ENCODE results near the gene SYT12.
A peak's percentile ranks its signal among the peaks of the same experiment; 100 is the strongest.

Gene SYT12

GRCh38 chr11:67054346-67054835 is 31.5 kb downstream of the SYT12 start:
- Histone ChIP-seq H3K27ac (ENCODE audit: insufficient read depth, low read depth, low read length, poor library complexity, severe bottlenecking) (no peak overlapping the region), H3K9me3 (ENCODE audit: control insufficient read depth, low read length) (no peaks in the 10 kb centered on the region), H3K27me3 (ENCODE audit: control insufficient read depth, insufficient read depth, low read length, poor library complexity, severe bottlenecking) (peaks cover 27% of the 10 kb centered on the region), H3K36me3 (ENCODE audit: control insufficient read depth, insufficient read depth, low read length) (no peaks in the 10 kb centered on the region), H3K4me3 (ENCODE audit: insufficient read depth, low read depth, low read length) (no peak overlapping the region), H3K4me1 (ENCODE audit: control insufficient read depth, insufficient read depth, low read length) (no peaks in the 10 kb centered on the region)
- 74 to 75% methylated on average over 9 of the region's 9 CpGs for WGBS, 2 experiments

- Histone ChIP-seq H3K27ac (ENCODE audit: insufficient read depth, low read depth, low read length, poor library complexity, severe bottlenecking) (no peak overlapping the region), H3K27me3 (ENCODE audit: control insufficient read depth, insufficient read depth, low read length, poor library complexity, severe bottlenecking) (peaks cover 27% of the 10 kb centered on the region), H3K36me3 (ENCODE audit: control insufficient read depth, insufficient read depth, low read length) (no peaks in the 10 kb centered on the region), H3K4me3 (ENCODE audit: insufficient read depth, low read depth, low read length) (no peak overlapping the region), H3K4me1 (ENCODE audit: control insufficient read depth, insufficient read depth, low read length) (no peaks in the 10 kb centered on the region), H3K9me3 (ENCODE audit: control insufficient read depth, low read length) (no peaks in the 10 kb centered on the region)
- WGBS, 2 experiments: 75 to 76% methylated on average over 10 of the region's 10 CpGs
These were observed 32.0 kb downstream of the SYT12 start for GRCh38 chr11:67054836-67055523.

- no peak overlapping the region for H3K27ac ChIP-seq (ENCODE audit: insufficient read depth, low read depth, low read length, poor library complexity, severe bottlenecking)
- 53% methylated on average over 17 of the region's 17 CpGs for WGBS, 2 experiments
- H3K27me3 ChIP-seq (ENCODE audit: control insufficient read depth, insufficient read depth, low read length, poor library complexity, severe bottlenecking): peaks cover 27% of the 10 kb centered on the region
- no peaks in the 10 kb centered on the region for H3K4me1 ChIP-seq (ENCODE audit: control insufficient read depth, insufficient read depth, low read length)
- H3K9me3 ChIP-seq (ENCODE audit: control insufficient read depth, low read length): no peaks in the 10 kb centered on the region
- H3K36me3 ChIP-seq (ENCODE audit: control insufficient read depth, insufficient read depth, low read length): no peaks in the 10 kb centered on the region
- no peak overlapping the region for H3K4me3 ChIP-seq (ENCODE audit: insufficient read depth, low read depth, low read length)
These were observed 32.9 kb downstream of the SYT12 start for GRCh38 chr11:67055812-67056211.

GRCh38 chr11:67056267-67057204 is 33.6 kb downstream of the SYT12 start, which contains the start of gene RHOD:
TSS of gene RHOD (plus strand) at chr11:67056847. CDS start at chr11:67056903, 56 bp downstream.
- Histone ChIP-seq H3K9me3 (ENCODE audit: control insufficient read depth, low read length) (no peaks in the 10 kb centered on the region), H3K4me3 (ENCODE audit: insufficient read depth, low read depth, low read length) (peak within 1 kb of the TSS; percentile 43), H3K27ac (ENCODE audit: insufficient read depth, low read depth, low read length, poor library complexity, severe bottlenecking) (no peak within 1 kb of the TSS), H3K27me3 (ENCODE audit: control insufficient read depth, insufficient read depth, low read length, poor library complexity, severe bottlenecking) (peaks cover 27% of the 10 kb centered on the region), H3K4me1 (ENCODE audit: control insufficient read depth, insufficient read depth, low read length) (no peaks in the 10 kb centered on the region), H3K36me3 (ENCODE audit: control insufficient read depth, insufficient read depth, low read length) (no peaks in the 10 kb centered on the region)
- 8% methylated on average over 72 of the region's 72 CpGs for WGBS, 2 experiments

GRCh38 chr11:67057205-67057672 is 34.3 kb downstream of the SYT12 start:
- peaks cover 27% of the 10 kb centered on the region for H3K27me3 ChIP-seq (ENCODE audit: control insufficient read depth, insufficient read depth, low read length, poor library complexity, severe bottlenecking)
- no peak overlapping the region for H3K27ac ChIP-seq (ENCODE audit: insufficient read depth, low read depth, low read length, poor library complexity, severe bottlenecking)
- WGBS, 2 experiments: 77% methylated on average over 10 of the region's 10 CpGs
- no peaks in the 10 kb centered on the region for H3K9me3 ChIP-seq (ENCODE audit: control insufficient read depth, low read length)
- H3K4me3 ChIP-seq (ENCODE audit: insufficient read depth, low read depth, low read length): peak overlapping the region; percentile 43
- no peaks in the 10 kb centered on the region for H3K36me3 ChIP-seq (ENCODE audit: control insufficient read depth, insufficient read depth, low read length)
- no peaks in the 10 kb centered on the region for H3K4me1 ChIP-seq (ENCODE audit: control insufficient read depth, insufficient read depth, low read length)

GRCh38 chr11:67058506-67058905 is 35.6 kb downstream of the SYT12 start:
- no peaks in the 10 kb centered on the region for H3K36me3 ChIP-seq (ENCODE audit: control insufficient read depth, insufficient read depth, low read length)
- H3K27ac ChIP-seq (ENCODE audit: insufficient read depth, low read depth, low read length, poor library complexity, severe bottlenecking): no peak overlapping the region
- 87 to 91% methylated on average over 8 of the region's 8 CpGs for WGBS, 2 experiments
- H3K4me1 ChIP-seq (ENCODE audit: control insufficient read depth, insufficient read depth, low read length): no peaks in the 10 kb centered on the region
- no peaks in the 10 kb centered on the region for H3K9me3 ChIP-seq (ENCODE audit: control insufficient read depth, low read length)
- H3K4me3 ChIP-seq (ENCODE audit: insufficient read depth, low read depth, low read length): no peak overlapping the region
- H3K27me3 ChIP-seq (ENCODE audit: control insufficient read depth, insufficient read depth, low read length, poor library complexity, severe bottlenecking): peaks cover 27% of the 10 kb centered on the region

GRCh38 chr11:67059671-67060070 is 36.7 kb downstream of the SYT12 start:
- Histone ChIP-seq H3K36me3 (ENCODE audit: control insufficient read depth, insufficient read depth, low read length) (no peaks in the 10 kb centered on the region), H3K9me3 (ENCODE audit: control insufficient read depth, low read length) (no peaks in the 10 kb centered on the region), H3K4me3 (ENCODE audit: insufficient read depth, low read depth, low read length) (no peak overlapping the region), H3K4me1 (ENCODE audit: control insufficient read depth, insufficient read depth, low read length) (no peaks in the 10 kb centered on the region), H3K27me3 (ENCODE audit: control insufficient read depth, insufficient read depth, low read length, poor library complexity, severe bottlenecking) (peaks cover 27% of the 10 kb centered on the region), H3K27ac (ENCODE audit: insufficient read depth, low read depth, low read length, poor library complexity, severe bottlenecking) (no peak overlapping the region)
- 87 to 92% methylated on average over 3 of the region's 3 CpGs for WGBS, 2 experiments

- H3K27ac ChIP-seq (ENCODE audit: insufficient read depth, low read depth, low read length, poor library complexity, severe bottlenecking): no peak overlapping the region
- H3K9me3 ChIP-seq (ENCODE audit: control insufficient read depth, low read length): no peaks in the 10 kb centered on the region
- H3K4me3 ChIP-seq (ENCODE audit: insufficient read depth, low read depth, low read length): no peak overlapping the region
- peaks cover 27% of the 10 kb centered on the region for H3K27me3 ChIP-seq (ENCODE audit: control insufficient read depth, insufficient read depth, low read length, poor library complexity, severe bottlenecking)
- 87 to 89% methylated on average over 7 of the region's 7 CpGs for WGBS, 2 experiments
- no peaks in the 10 kb centered on the region for H3K36me3 ChIP-seq (ENCODE audit: control insufficient read depth, insufficient read depth, low read length)
- no peaks in the 10 kb centered on the region for H3K4me1 ChIP-seq (ENCODE audit: control insufficient read depth, insufficient read depth, low read length)
These were observed 37.2 kb downstream of the SYT12 start for GRCh38 chr11:67060111-67060522.

GRCh38 chr11:67062526-67063373 is 39.8 kb downstream of the SYT12 start:
- Histone ChIP-seq H3K9me3 (ENCODE audit: control insufficient read depth, low read length) (no peaks in the 10 kb centered on the region), H3K27ac (ENCODE audit: insufficient read depth, low read depth, low read length, poor library complexity, severe bottlenecking) (no peak overlapping the region), H3K4me3 (ENCODE audit: insufficient read depth, low read depth, low read length) (no peak overlapping the region), H3K27me3 (ENCODE audit: control insufficient read depth, insufficient read depth, low read length, poor library complexity, severe bottlenecking) (peaks cover under 1% of the 10 kb centered on the region), H3K36me3 (ENCODE audit: control insufficient read depth, insufficient read depth, low read length) (no peaks in the 10 kb centered on the region), H3K4me1 (ENCODE audit: control insufficient read depth, insufficient read depth, low read length) (no peaks in the 10 kb centered on the region)
- WGBS, 2 experiments: 91% methylated on average over 13 of the region's 13 CpGs
